Loucy (cell line): Measurements from ENCODE around the gene EEIG2.

ENCODE experiments used
- H2AFZ ChIP-seq: fragments of 200-600 bp; sonication (generic); 2 replicates; pipeline ENCODE4 v1.6.0; 2016; ENCODE audit warnings: antibody characterized with exemption, mild to moderate bottlenecking, low read length, moderate library complexity
- H3F3A ChIP-seq: fragments of 200-600 bp; 2 replicates; pipeline ENCODE4 v1.6.0; 2016; ENCODE audit warnings: antibody characterized with exemption, low read depth, mild to moderate bottlenecking
- H3K27me3 ChIP-seq: fragments of 200-600 bp; sonication (generic); 2 replicates; pipeline ENCODE4 v1.6.1; 2014; ENCODE audit warnings: low read length, mild to moderate bottlenecking; ENCODE audit not compliant: insufficient read depth, poor library complexity, severe bottlenecking
- H3K36me3 ChIP-seq: fragments of 200-600 bp; sonication (generic); 2 replicates; pipeline ENCODE4 v1.6.1; 2016; ENCODE audit warnings: low read length; ENCODE audit not compliant: insufficient read depth
- H3K4me1 ChIP-seq: fragments of 200-600 bp; sonication (generic); 2 replicates; pipeline ENCODE4 v1.5.1; 2014; ENCODE audit warnings: low read length, mild to moderate bottlenecking; ENCODE audit not compliant: insufficient read depth, poor library complexity, severe bottlenecking
- H3K4me2 ChIP-seq: fragments of 200-600 bp; sonication (generic); 2 replicates; pipeline ENCODE4 v1.6.0; 2014; ENCODE audit warnings: antibody characterized with exemption, low read length, low read depth, mild to moderate bottlenecking; ENCODE audit not compliant: poor library complexity, severe bottlenecking
- H3K4me3 ChIP-seq: fragments of 200-600 bp; sonication (generic); 2 replicates; pipeline ENCODE4 v1.5.1; 2014; ENCODE audit warnings: low read length, mild to moderate bottlenecking, mixed read lengths; ENCODE audit not compliant: poor library complexity, severe bottlenecking
- H3K79me2 ChIP-seq: fragments of 200-600 bp; sonication (generic); 2 replicates; pipeline ENCODE4 v1.6.1; 2014; ENCODE audit warnings: low read length; ENCODE audit not compliant: insufficient read depth
- H3K9ac ChIP-seq: fragments of 200-600 bp; sonication (generic); 2 replicates; pipeline ENCODE4 v1.6.0; 2014; ENCODE audit warnings: mild to moderate bottlenecking, low read depth, low read length, moderate library complexity; ENCODE audit not compliant: poor library complexity, severe bottlenecking
- H3K9me2 ChIP-seq: fragments of 200-600 bp; sonication (generic); replicated peaks from 2 replicates; pipeline ENCODE4 v1.6.1; 2016; ENCODE audit warnings: low read depth, low read length, mixed read lengths
- H3K9me3 ChIP-seq: fragments of 200-600 bp; sonication (generic); 2 replicates; pipeline ENCODE4 v1.6.1; 2014; ENCODE audit warnings: mild to moderate bottlenecking, antibody characterized with exemption, low read length, low read depth; ENCODE audit not compliant: insufficient read depth
- H4K20me1 ChIP-seq: fragments of 200-600 bp; sonication (generic); 2 replicates; pipeline ENCODE4 v1.6.0; 2014; ENCODE audit warnings: antibody characterized with exemption, low read length, mild to moderate bottlenecking; ENCODE audit not compliant: insufficient read depth, poor library complexity, severe bottlenecking
- EZH2phosphoT487 ChIP-seq: fragments of 200-600 bp; IDR thresholded peaks from 2 replicates; pipeline ENCODE4 v1.6.1; 2018; ENCODE audit warnings: antibody characterized with exemption, mild to moderate bottlenecking, moderate library complexity, borderline replicate concordance
- TF ChIP-seq, protein P1 (sequence below): fragments of 200-600 bp; sonication (generic); conservative IDR thresholded peaks from 2 replicates; pipeline ENCODE4 v1.5.1; 2014; ENCODE audit warnings: mild to moderate bottlenecking, antibody characterized with exemption, low read length

Gene EEIG2

DNA sequence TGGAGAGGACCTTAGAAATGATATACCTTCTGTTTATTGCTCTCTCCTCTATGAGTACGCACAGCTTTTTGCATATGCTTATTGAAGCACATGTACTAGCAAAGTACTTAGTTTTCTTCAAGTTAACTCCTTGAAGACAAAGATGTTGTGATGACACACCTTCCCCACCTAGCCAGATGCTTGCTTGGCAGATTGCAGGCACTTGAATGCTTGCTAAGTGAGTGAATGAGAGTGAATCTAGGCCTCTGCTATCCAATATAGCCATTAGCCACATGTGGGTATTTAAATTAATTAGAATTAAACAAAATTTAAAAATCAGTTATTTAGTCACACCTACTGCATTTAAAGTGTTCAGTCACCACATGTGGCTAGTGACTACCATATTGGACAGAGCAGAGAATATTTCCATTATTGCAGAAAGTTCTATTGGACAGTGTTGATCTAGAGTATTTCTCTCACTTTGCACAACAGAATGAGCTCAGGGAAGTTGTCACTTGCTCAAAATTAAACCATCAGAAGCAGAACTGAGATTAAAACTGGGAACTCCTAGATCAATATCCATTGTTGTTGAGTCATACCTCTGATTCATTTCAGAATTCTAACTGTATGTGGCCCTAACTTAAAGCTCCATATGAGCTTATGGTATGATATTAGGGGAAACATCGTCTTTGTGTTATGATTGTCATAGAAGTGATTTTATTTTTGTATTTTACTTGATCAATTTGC, 8.6 kb upstream of the EEIG2 start:
- H3K9me2 ChIP-seq, result no peaks in the 10 kb centered on the region
- no peaks in the 10 kb centered on the region for H4K20me1 ChIP-seq
- no peak overlapping the region for H2AFZ ChIP-seq
- no peaks in the 10 kb centered on the region for H3K36me3 ChIP-seq
- peaks cover 6% of the 10 kb centered on the region for H3K4me1 ChIP-seq
- no peaks in the 10 kb centered on the region for H3F3A ChIP-seq
- no peaks in the 10 kb centered on the region for H3K27me3 ChIP-seq
- no peaks in the 10 kb centered on the region for H3K79me2 ChIP-seq
- TF ChIP-seq EZH2phosphoT487, result no peak
- TF ChIP-seq, protein P1, sequence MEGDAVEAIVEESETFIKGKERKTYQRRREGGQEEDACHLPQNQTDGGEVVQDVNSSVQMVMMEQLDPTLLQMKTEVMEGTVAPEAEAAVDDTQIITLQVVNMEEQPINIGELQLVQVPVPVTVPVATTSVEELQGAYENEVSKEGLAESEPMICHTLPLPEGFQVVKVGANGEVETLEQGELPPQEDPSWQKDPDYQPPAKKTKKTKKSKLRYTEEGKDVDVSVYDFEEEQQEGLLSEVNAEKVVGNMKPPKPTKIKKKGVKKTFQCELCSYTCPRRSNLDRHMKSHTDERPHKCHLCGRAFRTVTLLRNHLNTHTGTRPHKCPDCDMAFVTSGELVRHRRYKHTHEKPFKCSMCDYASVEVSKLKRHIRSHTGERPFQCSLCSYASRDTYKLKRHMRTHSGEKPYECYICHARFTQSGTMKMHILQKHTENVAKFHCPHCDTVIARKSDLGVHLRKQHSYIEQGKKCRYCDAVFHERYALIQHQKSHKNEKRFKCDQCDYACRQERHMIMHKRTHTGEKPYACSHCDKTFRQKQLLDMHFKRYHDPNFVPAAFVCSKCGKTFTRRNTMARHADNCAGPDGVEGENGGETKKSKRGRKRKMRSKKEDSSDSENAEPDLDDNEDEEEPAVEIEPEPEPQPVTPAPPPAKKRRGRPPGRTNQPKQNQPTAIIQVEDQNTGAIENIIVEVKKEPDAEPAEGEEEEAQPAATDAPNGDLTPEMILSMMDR, result no peak
- no peaks in the 10 kb centered on the region for H3K9me3 ChIP-seq
- H3K4me2 ChIP-seq, result no peak overlapping the region
- no peak overlapping the region for H3K4me3 ChIP-seq
- no peak overlapping the region for H3K9ac ChIP-seq

DNA sequence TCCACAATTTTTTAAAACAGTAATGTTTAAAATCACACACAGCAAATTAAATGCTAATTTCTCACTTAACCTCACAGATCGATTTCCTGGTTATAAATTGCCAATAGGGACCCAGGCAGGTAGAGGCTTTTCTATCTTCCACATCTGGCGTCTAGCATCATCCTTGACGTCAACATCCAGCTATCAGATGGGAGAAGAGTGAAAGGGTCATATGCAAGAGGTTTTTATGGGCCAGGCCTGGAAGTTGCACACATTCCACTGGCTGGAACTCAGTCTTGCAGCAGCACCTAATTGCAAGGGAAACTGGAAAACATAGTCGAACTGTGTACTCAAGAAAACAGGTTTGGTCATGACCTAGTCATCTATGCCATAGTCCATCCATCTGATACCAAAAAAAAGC, 6.0 kb upstream of the EEIG2 start:
- H3K79me2 ChIP-seq, result no peaks in the 10 kb centered on the region
- H3K9me2 ChIP-seq, result no peaks in the 10 kb centered on the region
- no peaks in the 10 kb centered on the region for H3K36me3 ChIP-seq
- H3K4me3 ChIP-seq, result no peak overlapping the region
- no peak overlapping the region for H3K9ac ChIP-seq
- no peak overlapping the region for H2AFZ ChIP-seq
- no peaks in the 10 kb centered on the region for H3K9me3 ChIP-seq
- no peaks in the 10 kb centered on the region for H4K20me1 ChIP-seq
- H3K27me3 ChIP-seq, result no peaks in the 10 kb centered on the region
- peaks cover 32% of the 10 kb centered on the region for H3K4me1 ChIP-seq
- no peak overlapping the region for H3K4me2 ChIP-seq
- TF ChIP-seq, protein P1, result no peak
- no peak for TF ChIP-seq EZH2phosphoT487
- H3F3A ChIP-seq, result no peaks in the 10 kb centered on the region

DNA sequence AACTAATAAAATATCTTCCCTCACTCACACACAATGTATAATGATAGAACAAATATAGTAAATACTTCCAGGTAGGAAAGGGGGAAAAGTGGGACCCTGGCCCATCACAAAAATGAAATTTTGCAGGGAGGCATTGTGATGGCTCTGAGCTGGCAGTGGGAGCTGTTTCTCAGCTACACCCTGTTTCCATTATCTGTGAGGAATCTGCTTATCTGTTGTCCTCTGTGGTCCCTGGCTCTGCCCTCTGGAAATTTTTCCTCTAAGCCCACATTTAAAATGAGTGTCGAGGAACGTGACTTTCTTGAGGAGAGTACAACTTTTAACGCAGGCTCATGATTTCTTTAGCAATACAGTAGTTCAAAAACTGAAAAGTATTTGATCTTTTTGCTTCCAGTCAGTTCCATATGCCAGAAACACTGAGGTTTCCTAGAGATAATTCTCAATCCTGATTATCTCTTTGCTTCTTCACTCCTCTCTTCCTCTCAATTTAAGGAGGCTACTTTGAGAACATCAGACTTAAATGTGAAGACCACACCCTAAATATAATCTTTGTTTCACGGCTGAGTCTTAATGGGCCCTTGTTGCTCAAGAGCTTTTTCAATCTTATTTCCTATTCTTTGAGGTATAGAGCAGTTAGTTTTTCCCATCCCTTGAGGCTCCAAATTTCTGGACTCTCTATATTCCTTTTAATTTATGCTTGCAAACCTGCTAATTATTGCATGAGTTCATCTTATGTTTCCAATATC, 5.0 kb upstream of the EEIG2 start:
- Histone ChIP-seq H3K4me1 (peaks cover 38% of the 10 kb centered on the region), H3K9ac (no peak overlapping the region), H3K27me3 (no peaks in the 10 kb centered on the region), H3F3A (no peaks in the 10 kb centered on the region), H3K9me2 (no peaks in the 10 kb centered on the region), H3K36me3 (no peaks in the 10 kb centered on the region), H3K4me2 (no peak overlapping the region), H2AFZ (no peak overlapping the region), H3K79me2 (no peaks in the 10 kb centered on the region), H3K9me3 (no peaks in the 10 kb centered on the region), H3K4me3 (no peak overlapping the region), H4K20me1 (no peaks in the 10 kb centered on the region)
- no peak for TF ChIP-seq EZH2phosphoT487
- TF ChIP-seq, protein P1, result no peak
